GM18526 (cell line): ENCODE measurements around the gene VPS13D.

Experiments
- POLR2A ChIP-seq: IDR thresholded peaks from 3 replicates; pipeline ENCODE4 v1.6.1; 2011; ENCODE audit not compliant: insufficient read length; ENCODE audit errors: extremely low read depth

Gene VPS13D

GRCh38 chr1:12244078-12244477 lies 14.2 kb downstream of the VPS13D start:
- no peak for TF ChIP-seq POLR2A

GRCh38 chr1:12244585-12244984 lies 14.8 kb downstream of the VPS13D start:
- no peak for TF ChIP-seq POLR2A

- TF ChIP-seq POLR2A: no peak
Observed at GRCh38 chr1:12245116-12245515, 15.3 kb downstream of the VPS13D start.

GRCh38 chr1:12245733-12246132 lies 15.9 kb downstream of the VPS13D start:
- TF ChIP-seq POLR2A: no peak

GRCh38 chr1:12246584-12246983 lies 16.8 kb downstream of the VPS13D start:
- no peak for TF ChIP-seq POLR2A

- no peak for TF ChIP-seq POLR2A
Observed at GRCh38 chr1:12249181-12249580, 19.4 kb downstream of the VPS13D start.

- TF ChIP-seq POLR2A: no peak
Observed at GRCh38 chr1:12249748-12250147, 19.9 kb downstream of the VPS13D start.

GRCh38 chr1:12251442-12251841 lies 21.6 kb downstream of the VPS13D start:
- TF ChIP-seq POLR2A: no peak

- TF ChIP-seq POLR2A: no peak
Observed at GRCh38 chr1:12255913-12256312, 26.1 kb downstream of the VPS13D start.

GRCh38 chr1:12258272-12258671 lies 28.4 kb downstream of the VPS13D start:
- no peak for TF ChIP-seq POLR2A

- TF ChIP-seq POLR2A: no peak
Observed at GRCh38 chr1:12269351-12269750, 39.5 kb downstream of the VPS13D start.

GRCh38 chr1:12271033-12271432 lies 41.2 kb downstream of the VPS13D start:
- no peak for TF ChIP-seq POLR2A

GRCh38 chr1:12272770-12273169 lies 42.9 kb downstream of the VPS13D start:
- no peak for TF ChIP-seq POLR2A

- no peak for TF ChIP-seq POLR2A
Observed at GRCh38 chr1:12275370-12275769, 45.5 kb downstream of the VPS13D start.

- no peak for TF ChIP-seq POLR2A
Observed at GRCh38 chr1:12276225-12276624, 46.4 kb downstream of the VPS13D start.

- no peak for TF ChIP-seq POLR2A
Observed at GRCh38 chr1:12279003-12279402, 49.2 kb downstream of the VPS13D start.

- TF ChIP-seq POLR2A: no peak
Observed at GRCh38 chr1:12279728-12280464, 50.1 kb downstream of the VPS13D start.
